Keratinocyte (primary cell): ENCODE results near the gene KRT8.

ENCODE experiments used
- CTCF ChIP-seq, 3 experiments: IDR thresholded peaks in 1 of 3; conservative IDR thresholded peaks in 1 of 3; optimal IDR thresholded peaks in 1 of 3; 2 replicates in 2 of 3; 3 replicates in 1 of 3; pipeline versions ENCODE3 to v1.5.1; 2011; ENCODE audit warnings: low read length in 3 of 3, mild to moderate bottlenecking in 3 of 3, moderate library complexity in 2 of 3, control low read depth in 1 of 3, inconsistent platforms in 1 of 3; ENCODE audit not compliant: insufficient read depth in 2 of 3; ENCODE audit errors: extremely low read depth in 1 of 3
- EZH2 ChIP-seq: IDR thresholded peaks from one replicate; pipeline ENCODE4 v1.6.1; 2012; ENCODE audit warnings: inconsistent platforms, mild to moderate bottlenecking, low read length, moderate library complexity

DNA sequence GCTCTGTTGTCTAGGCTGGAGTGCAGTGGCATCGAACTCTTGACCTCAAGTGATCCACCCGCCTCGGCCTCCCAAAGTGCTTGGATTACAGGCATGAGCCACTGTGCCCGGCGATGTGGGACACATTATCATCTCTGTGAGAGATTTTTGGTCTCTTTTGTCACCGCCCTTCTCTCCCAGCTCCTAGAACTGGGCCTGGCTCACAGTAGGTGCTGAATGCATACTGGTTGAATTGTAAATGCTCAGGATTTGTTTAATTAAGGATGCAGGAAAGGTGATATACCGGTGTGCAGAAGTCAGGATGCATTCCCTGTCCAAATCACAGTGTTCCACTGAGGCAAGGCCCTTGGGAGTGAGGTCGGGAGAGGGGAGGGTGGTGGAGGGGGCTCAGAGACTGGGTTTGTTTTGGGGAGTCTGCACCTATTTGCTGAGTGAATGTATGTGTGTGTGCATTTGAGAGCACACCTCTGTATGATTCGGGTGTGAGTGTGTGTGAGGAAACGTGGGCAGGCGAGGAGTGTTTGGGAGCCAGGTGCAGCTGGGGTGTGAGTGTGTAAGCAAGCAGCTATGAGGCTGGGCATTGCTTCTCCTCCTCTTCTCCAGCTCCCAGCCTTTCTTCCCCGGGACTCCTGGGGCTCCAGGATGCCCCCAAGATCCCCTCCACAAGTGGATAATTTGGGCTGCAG lies 43.0 kb upstream of the KRT8 start:
- TF ChIP-seq CTCF (optimal IDR thresholded peaks at IDR 0.05 in 1 of 3, IDR thresholded peaks at IDR 0.05 in 1 of 3, conservative IDR thresholded peaks at IDR 0.05 in 1 of 3; ENCODE audit: extremely low read depth in 1 of 3, insufficient read depth in 2 of 3, low read length in 3 of 3) (no peak), EZH2 (no peak)
